NCI-H82 treated with DMSO at 0.1 percent for 48 hours (cell line): ENCODE measurements around the gene ADAMTS2.
A peak's percentile ranks its signal among the peaks of the same experiment; 100 is the strongest.

Experiments
- DNase-seq: peaks from one replicate; lab custom pipeline; 2025; ENCODE audit not compliant: unreplicated experiment; lab: John Stamatoyannopoulos, UW

Gene ADAMTS2

GRCh38 chr5:179237770-179238627 is 107.3 kb downstream of the ADAMTS2 start:
- DNase-seq: no peak

GRCh38 chr5:179235416-179236400 is 109.6 kb downstream of the ADAMTS2 start:
- DNase-seq: no peak

- no peak for DNase-seq
Measured at GRCh38 chr5:179234563-179235135, 110.6 kb downstream of the ADAMTS2 start.

GRCh38 chr5:179233909-179234562 is 111.2 kb downstream of the ADAMTS2 start:
- DNase-seq: no peak

- DNase-seq: no peak
Measured at GRCh38 chr5:179232091-179232735, 113.0 kb downstream of the ADAMTS2 start.

GRCh38 chr5:179231309-179231708 is 114.0 kb downstream of the ADAMTS2 start:
- no peak for DNase-seq

- DNase-seq: peak; percentile 22
Measured at GRCh38 chr5:179230061-179230461, 115.2 kb downstream of the ADAMTS2 start.

- DNase-seq: no peak
Measured at GRCh38 chr5:179229331-179229831, 115.9 kb downstream of the ADAMTS2 start.

- no peak for DNase-seq
Measured at GRCh38 chr5:179228341-179229121, 116.7 kb downstream of the ADAMTS2 start.

GRCh38 chr5:179227580-179228311 is 117.5 kb downstream of the ADAMTS2 start:
- DNase-seq: no peak

- DNase-seq: no peak
Measured at GRCh38 chr5:179227229-179227579, 118.1 kb downstream of the ADAMTS2 start.

GRCh38 chr5:179226696-179227095 is 118.6 kb downstream of the ADAMTS2 start:
- DNase-seq: no peak

GRCh38 chr5:179225387-179225786 is 119.9 kb downstream of the ADAMTS2 start:
- DNase-seq: no peak

GRCh38 chr5:179224741-179225140 is 120.5 kb downstream of the ADAMTS2 start:
- no peak for DNase-seq

GRCh38 chr5:179223961-179224360 is 121.3 kb downstream of the ADAMTS2 start:
- DNase-seq: no peak

- DNase-seq: no peak
Measured at GRCh38 chr5:179223528-179223927, 121.7 kb downstream of the ADAMTS2 start.

GRCh38 chr5:179222246-179223017 is 122.8 kb downstream of the ADAMTS2 start:
- DNase-seq: no peak

- no peak for DNase-seq
Measured at GRCh38 chr5:179221877-179222220, 123.4 kb downstream of the ADAMTS2 start.
